ENCODE measurements around the gene PDE9A. TPM values are rescaled to one million over a fixed set of nuclear protein-coding genes. Genes with fewer than 3 reads are reported as not detected.

PDE9A gene
- total RNA-seq, 2 donors from 2014 or later = 45.9 to 62.4 TPM

- Mint-ChIP-seq H3K36me3 (ENCODE audit: low read depth) (no peaks in the 10 kb centered on the region), H3K27me3 (ENCODE audit: insufficient read depth) (peaks cover 18% of the 10 kb centered on the region), H3K4me3 (no peak overlapping the region), H3K27ac (no peak overlapping the region), H3K9me3 (no peaks in the 10 kb centered on the region), H3K4me1 (peaks cover 4% of the 10 kb centered on the region)
- H3K27ac ChIP-seq (ENCODE audit: low read depth, low read length) = no peak overlapping the region
- no peak for TF ChIP-seq CTCF (conservative IDR thresholded peaks at IDR 0.05)
- no peaks in the 10 kb centered on the region for H3K9me3 ChIP-seq (ENCODE audit: control insufficient read depth, low read length)
- WGBS, 2 experiments (ENCODE audit: insufficient coverage in 1 of 2, insufficient read length in 1 of 2) = 90 to 94% methylated on average over 8 of the region's 8 CpGs
- no peaks in the 10 kb centered on the region for H3K27me3 ChIP-seq (ENCODE audit: control insufficient read depth, insufficient read depth, low read length, poor library complexity, severe bottlenecking)
- H3K9ac ChIP-seq (ENCODE audit: extremely low read depth, low read length, poor library complexity, severe bottlenecking) = no peak overlapping the region
- H3K36me3 ChIP-seq (ENCODE audit: control insufficient read depth, insufficient read depth, low read length) = no peaks in the 10 kb centered on the region
- no peak overlapping the region for H3K4me3 ChIP-seq (ENCODE audit: low read length)
- DNase-seq = no peak
- H3K4me1 ChIP-seq (ENCODE audit: control insufficient read depth, insufficient read depth, low read length) = peaks cover 5% of the 10 kb centered on the region
These were observed 4.8 kb upstream of the PDE9A start for GRCh38 chr21:42648606-42649005.

- no peaks in the 10 kb centered on the region for H3K36me3 Mint-ChIP-seq (ENCODE audit: low read depth)
- Histone ChIP-seq H3K4me1 (ENCODE audit: control insufficient read depth, insufficient read depth, low read length) (peaks cover 5% of the 10 kb centered on the region), H3K27me3 (ENCODE audit: control insufficient read depth, insufficient read depth, low read length, poor library complexity, severe bottlenecking) (no peaks in the 10 kb centered on the region), H3K36me3 (ENCODE audit: control insufficient read depth, insufficient read depth, low read length) (no peaks in the 10 kb centered on the region), H3K4me3 (ENCODE audit: low read length) (no peak overlapping the region), H3K9ac (ENCODE audit: extremely low read depth, low read length, poor library complexity, severe bottlenecking) (no peak overlapping the region), H3K9me3 (ENCODE audit: control insufficient read depth, low read length) (no peaks in the 10 kb centered on the region), H3K27ac (ENCODE audit: low read depth, low read length) (no peak overlapping the region)
- no peaks in the 10 kb centered on the region for H3K9me3 Mint-ChIP-seq
- no peak for TF ChIP-seq CTCF (conservative IDR thresholded peaks at IDR 0.05)
- DNase-seq = no peak
- peaks cover 4% of the 10 kb centered on the region for H3K4me1 Mint-ChIP-seq
- WGBS, 2 experiments (ENCODE audit: insufficient coverage in 1 of 2, insufficient read length in 1 of 2) = 90 to 97% methylated on average over 12 to 24 of the region's 24 CpGs
- no peak overlapping the region for H3K4me3 Mint-ChIP-seq
- H3K27ac Mint-ChIP-seq = no peak overlapping the region
- H3K27me3 Mint-ChIP-seq (ENCODE audit: insufficient read depth) = peaks cover 17% of the 10 kb centered on the region
These were observed 4.0 kb upstream of the PDE9A start for GRCh38 chr21:42649122-42650032.

GRCh38 chr21:42650033-42650370 is 3.4 kb upstream of the PDE9A start:
- H3K4me3 Mint-ChIP-seq = no peak overlapping the region
- H3K36me3 Mint-ChIP-seq (ENCODE audit: low read depth) = no peaks in the 10 kb centered on the region
- Histone ChIP-seq H3K4me1 (ENCODE audit: control insufficient read depth, insufficient read depth, low read length) (peaks cover 5% of the 10 kb centered on the region), H3K4me3 (ENCODE audit: low read length) (no peak overlapping the region), H3K36me3 (ENCODE audit: control insufficient read depth, insufficient read depth, low read length) (no peaks in the 10 kb centered on the region), H3K27me3 (ENCODE audit: control insufficient read depth, insufficient read depth, low read length, poor library complexity, severe bottlenecking) (no peaks in the 10 kb centered on the region), H3K9me3 (ENCODE audit: control insufficient read depth, low read length) (no peaks in the 10 kb centered on the region), H3K27ac (ENCODE audit: low read depth, low read length) (no peak overlapping the region), H3K9ac (ENCODE audit: extremely low read depth, low read length, poor library complexity, severe bottlenecking) (no peak overlapping the region)
- WGBS, 2 experiments (ENCODE audit: insufficient coverage in 1 of 2, insufficient read length in 1 of 2) = 86 to 100% methylated on average over 1 to 11 of the region's 11 CpGs
- H3K27ac Mint-ChIP-seq = no peak overlapping the region
- peaks cover 9% of the 10 kb centered on the region for H3K4me1 Mint-ChIP-seq
- DNase-seq = no peak
- no peaks in the 10 kb centered on the region for H3K9me3 Mint-ChIP-seq
- peaks cover 14% of the 10 kb centered on the region for H3K27me3 Mint-ChIP-seq (ENCODE audit: insufficient read depth)
- TF ChIP-seq CTCF (conservative IDR thresholded peaks at IDR 0.05) = no peak
